Adrenal gland (tissue), 12 donors: ENCODE data around the gene SEL1L2. TPM values are rescaled to one million over a fixed set of nuclear protein-coding genes. Genes with fewer than 3 reads are reported as not detected.

Experiments used
- DNase-seq, 7 donors: peaks; one replicate each; pipeline ENCODE4 v3.0.0-alpha.2; 2019 to 2020
- H3K27ac ChIP-seq, 5 donors: fragments of 200-600 bp; sonication (generic) in 4 of 5; 1 replicate in 3 of 5; 2 replicates in 2 of 5; pipeline versions ENCODE4 v1.5.1 to v1.8.0; 2016 to 2020; ENCODE audit warnings: mild to moderate bottlenecking in 1 of 5
- H3K27me3 ChIP-seq: fragments of 200-600 bp; 2 replicates; pipeline ENCODE4 v1.8.0; 2021
- H3K36me3 ChIP-seq, 2 donors: fragments of 200-600 bp; replicated peaks in 1 of 2; 1 replicate in 1 of 2; 2 replicates in 1 of 2; pipeline versions ENCODE4 v1.5.1 to v1.8.0; 2018 to 2022
- H3K4me1 ChIP-seq, 2 donors: fragments of 200-600 bp; replicated peaks in 1 of 2; 1 replicate in 1 of 2; 2 replicates in 1 of 2; pipeline versions ENCODE4 v1.5.1 to v1.8.0; 2018 to 2021
- H3K4me3 ChIP-seq, 4 donors: fragments of 200-600 bp; sonication (generic) in 3 of 4; one replicate each; pipeline ENCODE4 v1.5.1; 2016 to 2018
- H3K9me3 ChIP-seq, 3 donors: fragments of 200-600 bp; sonication (generic) in 1 of 3; replicated peaks in 1 of 3; 1 replicate in 2 of 3; 2 replicates in 1 of 3; pipeline versions ENCODE4 v1.5.1 to v1.8.0; 2016 to 2021
- POLR2A ChIP-seq, 2 donors: fragments of 450-650 bp; IDR thresholded peaks; one replicate each; pipeline ENCODE4 v1.6.1; 2017; ENCODE audit warnings: antibody characterized with exemption in 2 of 2, mild to moderate bottlenecking in 2 of 2, moderate library complexity in 1 of 2
- WGBS, 4 donors: extraction: QIAGEN DNeasy Blood & Tissue Kit in 2 of 4; methylation state at CpG; one replicate each; pipeline versions ENCODE4 v1.1.5 to v1.1.7; 2013 to 2017; 5-methylcytosine and 5-hydroxymethylcytosine counted together
- intact Hi-C, 2 donors: fragments of 100-400 bp; cut with DNase I; formaldehyde crosslinking; loops; one replicate each; pipeline versions ENCODE4 v1.14.1 to v1.15.0; 2022 to 2023
- polyA plus RNA-seq, 3 donors: library from polyadenylated mRNA; stranded (reverse); fragments of 200-250 nt in 2 of 3; fragments of 350-450 nt in 1 of 3; fragmentation: Illumina TruSeq in 1 of 3; extraction: RNeasy Lipid Tissue Mini Kit (QIAGEN cat#74804) in 1 of 3; gene quantifications; one replicate each; pipeline ENCODE4 v1.2.3, GENCODE V29; 2013 to 2014
- total RNA-seq, 9 donors: library from RNA; depleted of rRNA in 4 of 9; stranded (reverse); fragments of >200 nt in 4 of 9; fragments of 120-200 nt in 1 of 9; fragmentation: NEBNext Ultra II Directional in 1 of 9; extraction: Animal tissue kit (Norgen Biotek cat#: 25700) in 1 of 9; gene quantifications; one replicate each; pipeline versions ENCODE4 v1.1.0 to v1.2.4, GENCODE V29; 2013 to 2023
- TF ChIP-seq, protein P1 (sequence below), 6 experiments: fragments of 450-650 bp in 4 of 6; fragments of 200-600 bp in 2 of 6; sonication (generic) in 1 of 6; IDR thresholded peaks; 1 replicate in 5 of 6; 2 replicates in 1 of 6; pipeline versions ENCODE4 v1.5.1 to v1.8.0; 2016 to 2021; ENCODE audit warnings: antibody characterized with exemption in 6 of 6, mild to moderate bottlenecking in 2 of 6, moderate library complexity in 1 of 6
- donor health status: healthy with polysubstance abuse.
- donor health status: Bipolar disorder and iron deficiency.
- donor health status: DM: yes; HTN: yes; CAD: no.
- donor health status: DM: no; HTN: no; CAD: no.
- donor health status: DM: no; HTN: no; CAD: no.
- donor health status: DM: yes; HTN: yes; CAD: no.

SEL1L2 gene
- total and polyA plus RNA-seq, 12 donors, result 0.22 to 2.3 (median 0.43) TPM; not detected in 8

DNA sequence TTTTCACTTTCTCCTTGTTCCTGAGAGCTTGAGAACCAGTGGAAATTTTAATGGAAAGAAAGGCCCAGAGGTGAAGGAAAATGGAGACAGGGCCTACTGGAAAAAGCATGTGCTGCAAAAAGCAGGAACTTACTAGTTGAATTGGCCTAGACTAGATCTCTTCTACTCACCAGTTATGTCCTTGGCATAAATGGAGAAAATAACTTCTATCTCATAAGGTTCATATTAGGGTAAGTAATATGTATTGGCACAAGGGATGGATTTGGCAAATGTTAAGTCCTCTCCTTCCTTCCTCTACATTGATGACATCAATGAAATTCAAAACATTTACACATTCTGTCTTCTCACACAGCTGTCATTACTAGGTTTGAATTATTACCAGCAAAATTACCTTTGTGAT, 131.5 kb downstream of the SEL1L2 start:
- H3K27me3 ChIP-seq, result no peaks in the 10 kb centered on the region
- no peaks in the 10 kb centered on the region for H3K4me1 ChIP-seq
- H3K27ac ChIP-seq, result no peak overlapping the region
- intact Hi-C loops, result no loop called here
- DNase-seq, result no peak
- no peaks in the 10 kb centered on the region for H3K36me3 ChIP-seq
- H3K9me3 ChIP-seq, result no peaks in the 10 kb centered on the region
- TF ChIP-seq, protein P1, sequence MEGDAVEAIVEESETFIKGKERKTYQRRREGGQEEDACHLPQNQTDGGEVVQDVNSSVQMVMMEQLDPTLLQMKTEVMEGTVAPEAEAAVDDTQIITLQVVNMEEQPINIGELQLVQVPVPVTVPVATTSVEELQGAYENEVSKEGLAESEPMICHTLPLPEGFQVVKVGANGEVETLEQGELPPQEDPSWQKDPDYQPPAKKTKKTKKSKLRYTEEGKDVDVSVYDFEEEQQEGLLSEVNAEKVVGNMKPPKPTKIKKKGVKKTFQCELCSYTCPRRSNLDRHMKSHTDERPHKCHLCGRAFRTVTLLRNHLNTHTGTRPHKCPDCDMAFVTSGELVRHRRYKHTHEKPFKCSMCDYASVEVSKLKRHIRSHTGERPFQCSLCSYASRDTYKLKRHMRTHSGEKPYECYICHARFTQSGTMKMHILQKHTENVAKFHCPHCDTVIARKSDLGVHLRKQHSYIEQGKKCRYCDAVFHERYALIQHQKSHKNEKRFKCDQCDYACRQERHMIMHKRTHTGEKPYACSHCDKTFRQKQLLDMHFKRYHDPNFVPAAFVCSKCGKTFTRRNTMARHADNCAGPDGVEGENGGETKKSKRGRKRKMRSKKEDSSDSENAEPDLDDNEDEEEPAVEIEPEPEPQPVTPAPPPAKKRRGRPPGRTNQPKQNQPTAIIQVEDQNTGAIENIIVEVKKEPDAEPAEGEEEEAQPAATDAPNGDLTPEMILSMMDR (IDR thresholded peaks at IDR 0.05), result no peak
- no peak for TF ChIP-seq POLR2A (IDR thresholded peaks at IDR 0.05)
- H3K4me3 ChIP-seq, result no peak overlapping the region

DNA sequence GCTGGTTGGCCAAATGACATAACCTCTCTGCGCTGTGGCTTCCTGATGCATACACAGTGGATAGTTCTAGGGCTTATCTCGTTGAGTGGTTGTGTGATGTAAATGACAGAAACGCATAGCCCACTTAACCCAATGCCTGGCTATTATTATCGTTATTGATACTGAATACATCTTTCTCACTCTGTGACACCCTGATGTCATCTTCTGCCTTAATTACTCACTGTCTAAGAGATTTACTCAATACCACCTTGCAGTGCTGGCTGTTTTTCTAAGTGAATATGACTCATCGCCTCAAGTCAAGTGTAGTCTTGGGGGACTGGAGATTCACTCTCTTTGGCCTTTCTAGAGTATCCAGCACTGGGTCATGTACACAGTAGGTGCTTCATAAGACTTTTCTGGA, 132.0 kb downstream of the SEL1L2 start:
- H3K27ac ChIP-seq, result no peak overlapping the region

DNA sequence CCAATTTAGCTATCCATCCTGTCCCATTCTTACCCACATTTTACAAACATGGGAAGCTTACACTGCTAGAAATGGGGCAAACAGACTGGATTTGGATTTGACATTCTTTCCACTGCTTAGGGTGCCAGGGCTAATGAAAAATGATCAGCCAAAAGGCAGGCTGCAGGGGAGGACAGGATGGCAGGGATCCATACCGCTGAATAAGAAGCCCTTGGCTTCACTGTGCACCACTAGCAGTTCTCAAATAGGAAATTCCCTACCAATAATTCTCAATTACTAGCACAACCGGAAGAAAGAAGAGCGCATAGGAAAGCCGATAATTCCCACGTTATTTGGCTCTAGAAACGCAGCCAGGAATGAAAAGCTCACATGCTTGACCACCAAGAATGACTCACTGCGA, 132.5 kb downstream of the SEL1L2 start:
- H3K9me3 ChIP-seq, result no peaks in the 10 kb centered on the region
- WGBS, 4 donors, result 86 to 91% (median 88%) methylated on average over 7 of the region's 7 CpGs
- H3K27ac ChIP-seq, result no peak overlapping the region
- H3K4me1 ChIP-seq, result no peaks in the 10 kb centered on the region
- intact Hi-C loops, result no loop called here
- DNase-seq, result no peak
- H3K4me3 ChIP-seq, result no peak overlapping the region
- TF ChIP-seq POLR2A (IDR thresholded peaks at IDR 0.05), result no peak
- TF ChIP-seq, protein P1 (IDR thresholded peaks at IDR 0.05), result no peak
- no peaks in the 10 kb centered on the region for H3K36me3 ChIP-seq
- H3K27me3 ChIP-seq, result no peaks in the 10 kb centered on the region

More for the DNA sequence above, 132.0 kb downstream of the SEL1L2 start:
- Histone ChIP-seq H3K9me3 (no peaks in the 10 kb centered on the region), H3K4me1 (no peaks in the 10 kb centered on the region), H3K4me3 (no peak overlapping the region), H3K27me3 (no peaks in the 10 kb centered on the region), H3K36me3 (no peaks in the 10 kb centered on the region)
- intact Hi-C loops, result no loop called here
- TF ChIP-seq, protein P1 (IDR thresholded peaks at IDR 0.05), result no peak
- DNase-seq, result no peak
- WGBS, 4 donors, result 93 to 97% (median 93%) methylated on average over 5 of the region's 5 CpGs

DNA sequence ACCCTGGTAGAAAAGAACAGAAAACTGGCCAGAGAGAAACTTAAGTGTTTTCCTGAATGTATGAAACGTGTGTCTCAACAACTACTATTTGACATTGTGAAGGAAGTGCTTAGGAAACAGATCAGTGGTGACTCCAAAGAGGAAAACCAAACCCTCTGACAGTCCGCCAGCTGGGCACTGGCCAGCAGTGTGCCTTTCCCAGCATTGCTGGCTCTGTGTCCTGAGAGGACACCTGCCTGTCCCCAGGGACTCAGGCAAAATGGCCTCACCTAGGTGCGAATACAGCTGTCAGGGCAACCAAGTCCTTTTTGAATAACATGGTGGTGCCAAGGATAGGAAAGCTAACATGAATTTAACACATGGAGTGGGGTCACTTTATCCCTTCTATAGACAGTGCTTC, 133.1 kb downstream of the SEL1L2 start:
- H3K9me3 ChIP-seq, result no peaks in the 10 kb centered on the region
- WGBS, 4 donors, result 55 to 68% (median 60%) methylated on average over 3 of the region's 3 CpGs
- intact Hi-C loops, result no loop called here
- no peaks in the 10 kb centered on the region for H3K36me3 ChIP-seq
- no peaks in the 10 kb centered on the region for H3K4me1 ChIP-seq
- no peak overlapping the region for H3K4me3 ChIP-seq
- no peak for TF ChIP-seq POLR2A (IDR thresholded peaks at IDR 0.05)
- TF ChIP-seq, protein P1 (IDR thresholded peaks at IDR 0.05), result no peak
- no peaks in the 10 kb centered on the region for H3K27me3 ChIP-seq
- no peak overlapping the region for H3K27ac ChIP-seq
- DNase-seq, result peak; percentile 18 to 64 (median 45)
